ENCODE results near the gene ASB6.

ASB6 gene

GRCh38 chr9:129669946-129670345 lies 28.0 kb upstream of the ASB6 start:
- TF ChIP-seq SIN3A (IDR thresholded peaks at IDR 0.05; ENCODE audit: borderline replicate concordance, insufficient read depth, low read length) (no peak), POLR2AphosphoS5 (IDR thresholded peaks at IDR 0.05; ENCODE audit: low read depth, low read length) (no peak), FOXP2 (optimal IDR thresholded peaks at IDR 0.05; ENCODE audit: borderline replicate concordance, extremely low read depth, extremely low read length, insufficient read depth) (no peak), REST (IDR thresholded peaks at IDR 0.05; ENCODE audit: insufficient read depth in 1 of 2, low read depth in 2 of 2, low read length in 2 of 2) (no peak), TAF1 (IDR thresholded peaks at IDR 0.05; ENCODE audit: borderline replicate concordance, insufficient read depth, low read length) (no peak)

- TF ChIP-seq TAF1 (IDR thresholded peaks at IDR 0.05; ENCODE audit: borderline replicate concordance, insufficient read depth, low read length) (no peak), POLR2AphosphoS5 (IDR thresholded peaks at IDR 0.05; ENCODE audit: low read depth, low read length) (no peak), SIN3A (IDR thresholded peaks at IDR 0.05; ENCODE audit: borderline replicate concordance, insufficient read depth, low read length) (no peak), REST (IDR thresholded peaks at IDR 0.05; ENCODE audit: insufficient read depth in 1 of 2, low read depth in 2 of 2, low read length in 2 of 2) (no peak), FOXP2 (optimal IDR thresholded peaks at IDR 0.05; ENCODE audit: borderline replicate concordance, extremely low read depth, extremely low read length, insufficient read depth) (no peak)
These were observed 27.3 kb upstream of the ASB6 start for GRCh38 chr9:129669141-129669718.

- TF ChIP-seq TAF1 (IDR thresholded peaks at IDR 0.05; ENCODE audit: borderline replicate concordance, insufficient read depth, low read length), result no peak
- no peak for TF ChIP-seq POLR2AphosphoS5 (IDR thresholded peaks at IDR 0.05; ENCODE audit: low read depth, low read length)
- no peak for TF ChIP-seq SIN3A (IDR thresholded peaks at IDR 0.05; ENCODE audit: borderline replicate concordance, insufficient read depth, low read length)
- no peak for TF ChIP-seq FOXP2 (optimal IDR thresholded peaks at IDR 0.05; ENCODE audit: borderline replicate concordance, extremely low read depth, extremely low read length, insufficient read depth)
- TF ChIP-seq REST (IDR thresholded peaks at IDR 0.05; ENCODE audit: insufficient read depth in 1 of 2, low read depth in 2 of 2, low read length in 2 of 2), result no peak
These were observed 25.9 kb upstream of the ASB6 start for GRCh38 chr9:129667850-129668249.

- TF ChIP-seq FOXP2 (optimal IDR thresholded peaks at IDR 0.05; ENCODE audit: borderline replicate concordance, extremely low read depth, extremely low read length, insufficient read depth), result no peak
- no peak for TF ChIP-seq SIN3A (IDR thresholded peaks at IDR 0.05; ENCODE audit: borderline replicate concordance, insufficient read depth, low read length)
- no peak for TF ChIP-seq REST (IDR thresholded peaks at IDR 0.05; ENCODE audit: insufficient read depth in 1 of 2, low read depth in 2 of 2, low read length in 2 of 2)
- no peak for TF ChIP-seq POLR2AphosphoS5 (IDR thresholded peaks at IDR 0.05; ENCODE audit: low read depth, low read length)
- no peak for TF ChIP-seq TAF1 (IDR thresholded peaks at IDR 0.05; ENCODE audit: borderline replicate concordance, insufficient read depth, low read length)
These were observed 25.4 kb upstream of the ASB6 start for GRCh38 chr9:129667378-129667777.
